Cortex of kidney (tissue), 1 donor: ENCODE measurements around the gene LRRC74A.
"Not testable (repeated sequence)": the region's sequence is repeated elsewhere in the genome, so short reads cannot be mapped to it uniquely, and the experiment has no call there.

Experiments
- DNase-seq: peaks from one replicate; lab custom pipeline; 2025; lab: John Stamatoyannopoulos, UW

LRRC74A gene

GRCh38 chr14:76891391-76891790 lies 65.2 kb downstream of the LRRC74A start:
- no peak for DNase-seq

DNA sequence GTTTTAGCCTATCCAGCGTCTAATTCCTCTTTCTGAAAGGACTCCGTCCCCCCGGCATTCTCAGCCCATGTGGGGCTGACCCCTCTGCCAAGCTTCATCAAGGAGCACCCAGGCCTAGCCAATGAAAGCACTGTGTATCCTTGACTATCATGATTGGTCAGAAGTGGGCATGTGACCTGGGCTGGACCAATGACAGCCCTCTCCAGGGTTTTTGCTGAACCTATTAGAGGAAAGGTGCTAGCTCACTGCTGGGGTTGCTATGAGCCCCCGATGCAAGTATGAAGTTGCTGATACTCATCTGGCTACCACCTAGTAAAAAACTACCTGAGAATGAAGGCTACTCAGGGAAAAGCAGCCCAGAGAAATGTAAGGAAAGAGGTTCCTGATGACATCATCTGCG lies 68.1 kb downstream of the LRRC74A start:
- no peak for DNase-seq

DNA sequence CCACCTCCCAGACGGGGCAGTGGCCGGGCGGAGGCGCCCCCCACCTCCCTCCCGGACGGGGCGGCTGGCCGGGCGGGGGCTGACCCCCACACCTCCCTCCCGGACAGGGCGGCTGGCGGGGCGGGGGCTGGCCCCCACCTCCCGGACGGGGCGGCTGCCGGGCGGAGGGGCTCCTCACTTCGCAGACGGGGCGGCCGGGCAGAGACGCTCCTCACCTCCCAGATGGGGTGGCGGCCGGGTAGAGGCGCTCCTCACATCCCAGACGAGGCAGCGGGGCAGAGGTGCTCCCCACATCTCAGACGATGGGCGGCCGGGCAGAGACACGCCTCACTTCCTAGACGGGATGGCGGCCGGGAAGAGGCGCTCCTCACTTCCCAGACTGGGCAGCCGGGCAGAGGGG lies 71.8 kb downstream of the LRRC74A start:
- not testable (repeated sequence) for DNase-seq

- no peak for DNase-seq
Observed at GRCh38 chr14:76900682-76901081, 74.5 kb downstream of the LRRC74A start.

DNA sequence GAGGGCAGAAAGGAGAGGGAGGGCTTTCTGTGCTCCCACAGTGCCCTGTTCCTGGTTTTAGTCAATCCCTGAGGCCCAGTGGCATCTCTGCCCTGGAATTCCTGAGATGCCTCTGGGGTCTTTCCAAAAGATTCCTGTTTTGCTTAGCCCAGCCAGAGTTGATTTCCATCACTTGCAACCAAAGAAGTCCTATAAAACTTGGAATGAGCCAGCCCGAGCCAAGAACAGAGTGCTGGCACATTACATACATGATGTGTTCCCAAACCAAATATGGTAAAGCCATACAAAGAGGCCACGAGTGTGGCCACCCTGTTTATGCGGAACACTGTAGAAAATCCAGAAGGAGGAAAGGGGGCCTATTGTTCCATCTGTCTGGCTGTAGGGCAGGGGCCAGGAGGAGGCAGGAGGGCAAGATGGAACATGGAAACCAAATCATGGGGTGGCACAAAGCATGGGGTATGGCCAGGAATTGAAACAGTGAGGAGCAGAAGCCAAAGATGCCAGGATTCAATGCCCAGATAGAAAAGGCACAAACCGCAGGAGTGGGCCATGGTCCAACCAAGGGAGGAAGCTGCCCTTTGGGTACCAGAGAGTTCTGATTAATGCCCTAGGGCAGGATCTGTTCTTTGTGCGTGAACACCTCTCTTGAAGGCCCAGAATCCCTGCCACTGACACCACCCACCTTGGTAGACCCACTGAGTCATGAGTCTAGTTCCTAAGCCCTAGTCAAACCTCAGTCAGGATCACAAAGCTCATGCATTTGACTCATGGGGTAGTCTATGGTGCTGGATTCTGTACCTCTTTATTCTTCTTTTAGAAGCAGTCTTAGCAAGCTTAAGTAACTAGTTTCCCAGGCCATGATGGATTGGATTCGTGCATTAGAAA lies 75.2 kb downstream of the LRRC74A start:
- no peak for DNase-seq

GRCh38 chr14:76902591-76902990 lies 76.4 kb downstream of the LRRC74A start:
- DNase-seq, result no peak

- no peak for DNase-seq
Observed at GRCh38 chr14:76904100-76904739, 78.0 kb downstream of the LRRC74A start.

- no peak for DNase-seq
Observed at GRCh38 chr14:76904740-76905569, 78.7 kb downstream of the LRRC74A start.

DNA sequence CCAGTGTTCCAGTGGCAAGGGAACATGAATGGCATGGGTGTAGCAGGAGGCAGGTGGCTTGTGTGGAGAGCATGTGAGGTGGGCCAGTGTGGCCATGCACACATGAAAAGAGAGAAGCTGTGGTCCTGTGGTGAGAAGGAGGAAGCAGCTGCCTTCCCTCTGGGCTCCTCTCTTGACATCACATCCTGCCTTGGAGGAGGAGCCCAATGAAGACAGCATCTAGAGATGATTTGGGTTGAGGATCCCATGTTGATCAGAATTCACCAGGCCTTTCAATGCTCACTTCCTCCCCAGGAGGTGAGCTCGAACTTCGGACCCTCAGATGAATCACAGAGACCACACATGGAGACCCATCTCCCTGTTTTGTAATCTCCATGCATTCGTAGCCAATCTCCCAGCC lies 82.6 kb downstream of the LRRC74A start:
- DNase-seq, result no peak

DNA sequence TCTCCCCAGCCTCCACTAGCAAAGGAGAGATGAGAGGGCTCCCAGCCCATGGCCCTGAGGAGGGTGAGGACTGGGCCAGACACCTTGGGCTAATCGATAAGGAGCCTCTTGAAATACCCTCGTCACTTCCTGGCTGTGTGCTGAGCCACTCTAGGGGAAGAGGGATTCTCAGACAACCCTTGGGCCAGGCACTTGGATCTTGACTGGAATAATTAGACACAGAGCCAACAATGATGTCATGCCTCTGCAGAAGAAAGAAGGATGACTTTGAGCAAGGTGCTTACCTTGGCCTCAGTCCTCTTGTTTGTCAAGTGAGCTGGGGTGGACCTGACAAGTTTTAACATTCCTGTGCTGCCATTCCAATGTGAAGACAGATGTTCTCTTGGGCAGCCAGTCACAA lies 83.1 kb downstream of the LRRC74A start:
- no peak for DNase-seq

DNA sequence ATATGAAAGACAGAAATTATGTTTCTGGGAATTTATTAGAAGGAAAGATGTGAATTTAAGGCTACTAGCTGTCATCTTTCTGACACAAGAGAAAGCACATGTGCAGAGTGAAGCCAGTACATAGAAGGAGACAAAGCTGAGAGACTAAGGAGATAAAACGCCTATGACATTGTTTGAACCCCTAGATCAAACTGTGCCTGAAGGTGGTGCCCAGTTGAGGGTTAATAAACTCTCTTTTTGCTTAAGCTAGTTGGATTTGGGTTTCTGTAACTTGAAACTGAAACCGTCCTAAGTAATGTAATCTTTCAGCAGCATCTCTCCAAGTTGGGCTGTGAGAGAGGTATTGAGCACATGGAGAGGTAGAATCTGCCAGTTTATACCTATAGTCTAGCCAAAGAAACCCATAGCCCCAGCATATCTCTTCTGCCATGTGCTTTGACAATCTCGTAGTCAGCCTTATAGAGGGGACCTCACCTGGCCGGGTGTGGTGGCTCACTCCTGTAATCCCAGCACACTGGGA lies 84.2 kb downstream of the LRRC74A start:
- DNase-seq, result no peak

GRCh38 chr14:76911473-76911872 lies 85.3 kb downstream of the LRRC74A start:
- DNase-seq, result no peak

- not testable (repeated sequence) for DNase-seq
Observed at GRCh38 chr14:76914533-76915081, 88.4 kb downstream of the LRRC74A start.

DNA sequence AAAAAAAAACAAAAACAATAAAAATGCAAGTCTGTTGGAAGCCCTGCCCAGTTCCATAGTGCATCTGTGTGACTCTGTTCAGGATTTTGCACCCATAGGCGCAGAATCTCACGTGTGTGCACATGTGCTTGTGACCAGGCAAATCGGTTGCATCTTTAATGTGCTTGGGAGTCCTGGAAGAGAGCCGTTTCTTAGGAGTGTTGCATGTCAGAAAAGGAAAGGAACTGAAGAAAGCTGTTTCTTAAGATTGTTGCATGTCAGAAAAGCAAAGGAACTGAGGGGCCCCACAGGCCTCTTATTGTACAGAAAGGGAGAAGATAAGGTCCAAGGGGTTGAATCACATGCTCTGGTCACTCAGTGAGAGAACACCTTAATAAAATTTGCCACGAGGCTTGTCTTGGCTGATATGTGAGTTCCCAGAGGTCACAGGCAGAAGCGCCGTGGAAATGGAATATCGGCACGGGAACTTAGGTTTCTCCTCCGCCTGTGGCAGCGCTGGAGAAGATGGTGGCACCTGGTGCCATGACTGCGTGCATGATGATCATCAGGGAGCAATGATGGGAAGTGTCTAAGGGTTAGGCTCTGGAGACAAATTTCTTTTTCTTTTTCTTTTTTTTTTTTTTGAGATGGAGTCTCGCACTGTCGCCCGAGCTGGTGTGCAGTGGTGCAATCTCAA lies 90.0 kb downstream of the LRRC74A start:
- DNase-seq, result no peak

- no peak for DNase-seq
Observed at GRCh38 chr14:76917158-76917596, 91.0 kb downstream of the LRRC74A start.

GRCh38 chr14:76917745-76918255 lies 91.6 kb downstream of the LRRC74A start:
- DNase-seq, result no peak

- no peak for DNase-seq
Observed at GRCh38 chr14:76918256-76918781, 92.1 kb downstream of the LRRC74A start.

DNA sequence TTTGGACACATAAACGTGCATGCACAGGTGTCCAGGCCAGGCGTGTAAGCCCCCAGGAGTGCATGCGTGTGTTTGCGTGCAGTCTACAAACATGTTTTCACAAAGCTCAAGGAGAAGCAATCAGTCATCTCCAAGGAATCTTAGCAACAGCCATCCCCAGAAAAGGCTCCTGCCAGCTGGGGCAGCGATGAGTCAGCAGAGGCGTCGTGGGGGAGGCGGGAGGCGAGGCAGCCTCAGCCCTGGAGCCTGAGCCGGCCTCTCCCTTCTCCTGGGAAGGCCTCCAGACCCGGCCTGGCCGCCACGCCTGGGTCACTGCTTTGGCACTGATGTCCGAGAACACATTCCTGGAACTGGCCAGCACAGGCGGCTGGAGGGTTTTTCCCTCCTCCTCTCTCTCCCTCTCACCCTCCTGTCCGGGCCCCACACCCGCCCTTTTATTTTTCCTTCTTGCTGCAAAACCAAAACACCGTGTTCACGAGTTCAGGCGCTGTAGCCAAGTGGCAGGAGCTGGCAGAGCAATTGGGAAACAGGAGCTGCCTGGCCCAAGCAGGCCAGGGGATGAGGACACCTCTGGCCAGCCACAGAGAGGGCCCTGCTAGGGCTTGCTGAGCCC lies 92.7 kb downstream of the LRRC74A start:
- DNase-seq, result peak; percentile 63
